ENCODE data around the gene HARS1. TPM values are rescaled to one million over a fixed set of nuclear protein-coding genes. Genes with fewer than 3 reads are reported as not detected.
A peak's percentile ranks its signal among the peaks of the same experiment; 100 is the strongest.

Gene HARS1
- 10 to 100 TPM; 36.4 to 80.6 (median 55.7) TPM for total RNA-seq
- polyA plus RNA-seq, result 100 to 1,000 TPM in 1 of 3 donors, 10 to 100 TPM in 2; 92.3 to 111 (median 94.6) TPM
- long read RNA-seq, donor 1, transcript HARS-215 (13 exons, 1,945 nt), result major isoform, 26 of 94 reads
- long read RNA-seq, donor 1, transcript HARS-211 (3 exons, 619 nt), result minor isoform, 6 of 94 reads
- long read RNA-seq, donor 1, partial matches to known transcripts, result 47 of 94 reads
- long read RNA-seq, donor 1, other reads (novel, unspliced or antisense), result 13 of 94 reads
- long read RNA-seq, donor 2, transcript HARS-215 (13 exons, 1,945 nt), result major isoform, 14 of 203 reads
- long read RNA-seq, donor 2, partial matches to known transcripts, result 149 of 203 reads
- long read RNA-seq, donor 2, other reads (novel, unspliced or antisense), result 35 of 203 reads
- long read RNA-seq, donor 3, transcript HARS-215 (13 exons, 1,945 nt), result major isoform, 21 of 99 reads
- long read RNA-seq, donor 3, partial matches to known transcripts, result 66 of 99 reads
- long read RNA-seq, donor 3, other reads (novel, unspliced or antisense), result 9 of 99 reads
- long read RNA-seq, donor 4, transcript HARS-215 (13 exons, 1,945 nt), result major isoform, 65 of 73 reads
- long read RNA-seq, donor 4, partial matches to known transcripts, result 3 of 73 reads
- long read RNA-seq, donor 4, other reads (novel, unspliced or antisense), result 3 of 73 reads
- long read RNA-seq, donor 5, transcript HARS-215 (13 exons, 1,945 nt), result major isoform, 81 of 90 reads
- long read RNA-seq, donor 5, partial matches to known transcripts, result 2 of 90 reads
- long read RNA-seq, donor 5, other reads (novel, unspliced or antisense), result 3 of 90 reads
- long read RNA-seq, donor 6, transcript HARS-215 (13 exons, 1,945 nt), result major isoform, 43 of 52 reads
- long read RNA-seq, donor 6, partial matches to known transcripts, result 1 of 52 reads
- long read RNA-seq, donor 6, other reads (novel, unspliced or antisense), result 3 of 52 reads
- long read RNA-seq, donor 7, transcript HARS-215 (13 exons, 1,945 nt), result major isoform, 7 of 19 reads
- long read RNA-seq, donor 7, partial matches to known transcripts, result 9 of 19 reads
- long read RNA-seq, donor 7, other reads (novel, unspliced or antisense), result 0 of 19 reads
- long read RNA-seq, donor 8, transcript HARS-215 (13 exons, 1,945 nt), result major isoform, 28 of 151 reads
- long read RNA-seq, donor 8, partial matches to known transcripts, result 119 of 151 reads
- long read RNA-seq, donor 8, other reads (novel, unspliced or antisense), result 0 of 151 reads
- long read RNA-seq, donor 9, transcript HARS-215 (13 exons, 1,945 nt), result major isoform, 18 of 281 reads
- long read RNA-seq, donor 9, partial matches to known transcripts, result 208 of 281 reads
- long read RNA-seq, donor 9, other reads (novel, unspliced or antisense), result 50 of 281 reads
- long read RNA-seq, donor 10, transcript HARS-215 (13 exons, 1,945 nt), result major isoform, 11 of 214 reads
- long read RNA-seq, donor 10, partial matches to known transcripts, result 187 of 214 reads
- long read RNA-seq, donor 10, other reads (novel, unspliced or antisense), result 15 of 214 reads

GRCh38 chr5:140690941-140691924 is at the start of gene HARS1, which contains the start of gene HARS2:
Gene HARS1 (minus strand): TSS chr5:140691370. CDS start chr5:140691304, 66 bp downstream.
Gene HARS2 (plus strand): TSS chr5:140691455. CDS start chr5:140691649, 194 bp downstream.
- DNase-seq, result peak; percentile 86 to 96 (median 93)
- intact Hi-C loops (cut with DNase I), result loop anchor here in 1 of 2 donors (10.0 kb wide), 1 partner anchor 146 kb away; the partner anchor contains the start of gene EIF4EBP3
- H3K36me3 ChIP-seq (replicated peaks in 1 of 2), result peaks cover 0 to 42% of the 10 kb centered on the region in 2 donors

GRCh38 chr5:140737486-140737885 is 46.3 kb upstream of the HARS1 start:
- DNase-seq, result no peak
- intact Hi-C loops (cut with DNase I), result no loop called here
- TF ChIP-seq POLR2A (IDR thresholded peaks at IDR 0.05), result no peak

More at GRCh38 chr5:140690941-140691924, at the start of gene HARS1, which contains the start of gene HARS2:
- H3K9me3 ChIP-seq (replicated peaks in 1 of 3), result no peaks in the 10 kb centered on the region
- peak within 1 kb of the TSS; percentile 25 to 95 (median 82) for H3K4me3 ChIP-seq
- TF ChIP-seq POLR2A (IDR thresholded peaks at IDR 0.05) (peak in 1 of 2 donors; percentile 62), CTCF (IDR thresholded peaks at IDR 0.05) (peak in 2 of 6 experiments; percentile 13 to 20)
- H3K4me1 ChIP-seq (replicated peaks in 1 of 2), result peaks cover 22 to 33% of the 10 kb centered on the region in 2 donors
- WGBS, 4 donors, result 0 to 1% (median 1%) methylated on average over 25 to 61 of the region's 61 CpGs
- H3K27ac ChIP-seq, result peak within 1 kb of the TSS; percentile 71 to 90 (median 80)
- no peaks in the 10 kb centered on the region for H3K27me3 ChIP-seq

GRCh38 chr5:140734354-140734753 is 43.2 kb upstream of the HARS1 start:
- no peaks in the 10 kb centered on the region for H3K4me1 ChIP-seq (replicated peaks in 1 of 2)
- no peak for DNase-seq
- peaks cover 2% of the 10 kb centered on the region for H3K27me3 ChIP-seq
- intact Hi-C loops (cut with DNase I), result no loop called here
- TF ChIP-seq CTCF (IDR thresholded peaks at IDR 0.05) (peak in 3 of 6 experiments; percentile 11 to 27 (median 24)), POLR2A (IDR thresholded peaks at IDR 0.05) (no peak)
- no peaks in the 10 kb centered on the region for H3K36me3 ChIP-seq (replicated peaks in 1 of 2)
- no peaks in the 10 kb centered on the region for H3K9me3 ChIP-seq (replicated peaks in 1 of 3)
- WGBS, 4 donors, result 59 to 70% (median 64%) methylated on average over 7 of the region's 7 CpGs
- no peak overlapping the region for H3K4me3 ChIP-seq
- H3K27ac ChIP-seq, result no peak overlapping the region

More at GRCh38 chr5:140737486-140737885, 46.3 kb upstream of the HARS1 start:
- H3K9me3 ChIP-seq (replicated peaks in 1 of 3), result no peaks in the 10 kb centered on the region
- no peaks in the 10 kb centered on the region for H3K36me3 ChIP-seq (replicated peaks in 1 of 2)
- H3K27ac ChIP-seq, result no peak overlapping the region
- peaks cover 2% of the 10 kb centered on the region for H3K27me3 ChIP-seq
- no peaks in the 10 kb centered on the region for H3K4me1 ChIP-seq (replicated peaks in 1 of 2)
- 55 to 85% (median 69%) methylated on average over 1 of the region's 1 CpG for WGBS, 4 donors
- no peak overlapping the region for H3K4me3 ChIP-seq
